Central memory CD4-positive, alpha-beta T cell (primary cell): Measurements from ENCODE around the gene CREG1.
"Not testable (repeated sequence)": the region's sequence is repeated elsewhere in the genome, so short reads cannot be mapped to it uniquely, and the experiment has no call there.

Experiments
- DNase-seq: peaks from one replicate; pipeline ENCODE4 v3.0.0; 2022
- total RNA-seq, 3 experiments: gene quantifications; one replicate each; lab custom pipeline; 2026; lab: John Stamatoyannopoulos, UW

The CREG1 gene
- 12.0 to 18.0 (median 14.2) reads per million in 3 experiments for total RNA-seq

GRCh38 chr1:167553136-167554027, at the start of gene CREG1:
Gene CREG1 (minus strand): TSS chr1:167553762.
- DNase-seq: peak; percentile 84

DNA sequence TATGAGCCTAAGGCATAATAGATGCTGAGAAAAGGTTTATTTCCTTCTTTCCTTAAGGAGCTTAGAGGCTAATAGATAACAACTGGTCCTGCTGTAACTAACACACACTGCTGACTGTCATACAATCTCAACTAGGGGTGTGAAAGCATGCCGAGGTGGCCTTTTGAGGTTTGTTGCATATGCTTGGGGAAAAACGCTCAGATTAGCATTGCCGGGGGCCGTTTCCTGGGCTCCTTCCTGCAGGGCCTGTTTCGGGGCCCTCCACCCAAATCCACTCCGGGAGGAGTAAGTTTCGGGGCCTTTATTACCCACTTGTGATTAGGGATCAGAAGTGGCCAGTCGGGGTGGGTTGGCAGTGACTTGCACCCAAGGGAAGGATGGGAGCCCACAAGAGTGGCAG, 49.3 kb upstream of the CREG1 start:
- no peak for DNase-seq

DNA sequence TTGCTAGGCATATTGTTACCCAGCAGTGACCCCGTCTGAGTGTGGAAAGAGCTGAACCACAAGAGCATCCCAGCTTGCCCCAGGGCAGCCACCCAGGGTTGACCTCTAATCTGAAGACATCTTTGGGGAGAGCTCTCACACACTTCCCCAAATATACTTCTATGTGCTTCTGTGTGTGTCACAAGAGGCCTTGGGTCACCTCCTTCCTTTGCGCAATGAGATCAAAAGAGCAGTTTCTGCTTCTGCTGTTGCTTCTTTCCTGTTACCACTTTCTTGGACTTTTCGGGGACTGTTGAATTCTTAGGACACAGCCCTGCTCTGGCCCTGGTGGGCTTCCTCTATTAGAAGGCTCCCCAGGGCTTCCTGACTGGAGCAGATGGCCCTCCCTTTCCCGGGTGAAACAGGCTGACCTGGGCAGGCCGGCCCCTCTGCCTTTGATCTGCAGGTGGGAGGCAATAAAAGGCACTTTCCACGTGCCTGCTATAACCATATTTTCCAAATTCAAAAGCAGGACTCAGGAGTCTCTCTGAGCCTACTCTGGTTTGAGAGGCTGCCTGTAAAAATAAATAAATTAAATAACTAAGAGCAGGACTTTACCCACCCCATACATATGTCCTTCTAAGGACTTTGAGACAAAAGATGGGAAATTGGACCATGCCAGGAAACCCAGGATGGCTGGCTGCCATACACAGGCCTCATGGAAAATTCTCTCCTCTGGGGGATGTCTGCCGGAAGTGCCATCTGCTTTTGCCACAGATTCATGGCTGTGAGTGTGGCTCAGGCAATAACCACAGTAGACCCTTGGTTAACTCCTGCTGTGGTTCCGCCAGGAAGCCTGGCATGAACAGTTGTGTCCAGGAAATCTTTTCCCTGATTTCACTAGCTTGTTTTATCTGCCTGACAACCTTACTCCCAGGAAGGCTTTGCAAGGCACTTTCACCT, 48.2 kb upstream of the CREG1 start:
- no peak for DNase-seq

GRCh38 chr1:167599957-167600581, 46.5 kb upstream of the CREG1 start:
- DNase-seq: peak; percentile 67

GRCh38 chr1:167594822-167595221, 41.3 kb upstream of the CREG1 start:
- DNase-seq: no peak

DNA sequence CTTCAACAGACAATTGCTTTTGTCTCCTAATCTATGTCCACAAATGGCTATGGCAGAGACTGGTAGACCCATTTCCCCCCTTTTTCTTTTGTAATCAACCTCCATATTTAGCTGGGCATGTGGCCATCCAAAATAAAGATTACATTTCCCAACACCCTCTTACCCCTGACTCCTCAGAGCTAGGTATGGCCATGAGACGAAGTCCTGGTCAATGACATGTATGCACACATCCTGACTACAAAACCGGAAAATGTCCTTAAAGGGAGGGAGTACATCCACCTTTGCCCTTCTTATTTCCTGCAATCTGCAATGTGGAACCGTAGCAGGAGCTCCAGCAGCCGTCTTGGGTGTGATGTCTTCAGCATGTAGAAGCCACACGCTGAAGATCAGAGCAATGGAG, 40.3 kb upstream of the CREG1 start:
- no peak for DNase-seq

- no peak for DNase-seq
Measured at GRCh38 chr1:167592475-167592874, 38.9 kb upstream of the CREG1 start.

DNA sequence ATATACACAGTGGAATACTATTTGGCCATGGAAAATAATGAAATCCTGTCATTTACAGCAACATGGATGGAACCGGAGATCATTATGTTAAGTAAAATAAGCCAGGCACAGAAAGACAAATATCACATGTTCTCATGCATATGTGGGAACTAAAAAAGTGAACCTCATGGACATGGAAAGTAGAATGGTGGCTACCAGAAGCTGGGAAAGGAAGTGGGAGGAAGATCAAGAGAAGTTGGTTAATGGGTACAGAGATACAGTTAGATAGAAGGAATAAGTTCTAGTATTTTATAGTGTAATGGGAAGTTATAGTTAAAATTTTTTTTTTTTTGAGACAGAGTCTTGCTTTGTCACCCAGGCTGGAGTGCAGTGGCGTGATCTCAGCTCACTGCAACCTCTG, 34.8 kb upstream of the CREG1 start:
- DNase-seq: no peak

GRCh38 chr1:167587872-167588271, 34.3 kb upstream of the CREG1 start:
- DNase-seq: no peak

DNA sequence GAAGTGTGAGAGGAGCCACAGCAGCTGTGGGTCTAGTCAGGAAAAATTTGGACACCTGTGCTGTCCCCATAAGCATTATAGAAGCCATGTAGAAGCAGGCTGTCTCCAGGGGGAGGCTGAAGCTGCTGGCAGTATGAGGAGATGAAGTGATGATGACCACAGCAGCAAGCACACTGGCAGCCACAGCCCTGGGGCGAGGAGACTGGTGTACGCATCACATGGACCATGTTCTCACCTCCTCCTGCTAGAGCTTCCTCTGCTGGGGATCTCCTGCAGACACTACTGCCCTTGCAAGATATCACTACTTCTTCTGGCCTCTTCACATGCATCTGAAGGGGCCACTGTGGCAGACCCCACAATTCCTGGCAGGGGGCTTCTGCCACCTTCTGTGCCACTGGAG, 33.8 kb upstream of the CREG1 start:
- no peak for DNase-seq

- DNase-seq: no peak
Measured at GRCh38 chr1:167584581-167584980, 31.0 kb upstream of the CREG1 start.

DNA sequence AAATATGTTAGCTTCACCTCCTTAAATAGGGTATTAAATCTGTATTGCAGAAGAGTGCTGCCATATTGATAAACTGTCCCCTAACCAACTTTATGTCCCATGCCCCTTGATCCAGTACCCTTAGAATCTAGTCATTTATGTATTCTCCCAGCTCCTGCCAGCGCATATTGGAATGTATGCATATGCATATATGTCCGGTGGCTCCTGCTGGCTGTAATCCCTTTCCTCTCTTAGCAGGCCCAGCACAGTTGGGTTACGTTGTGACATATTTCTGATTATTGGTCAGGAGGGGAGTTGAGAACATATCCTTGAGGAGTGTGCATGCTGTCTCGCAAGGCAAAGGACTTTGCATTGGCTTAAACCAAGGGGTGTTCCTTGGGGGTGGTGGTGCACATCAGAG, 29.2 kb upstream of the CREG1 start:
- DNase-seq: no peak

DNA sequence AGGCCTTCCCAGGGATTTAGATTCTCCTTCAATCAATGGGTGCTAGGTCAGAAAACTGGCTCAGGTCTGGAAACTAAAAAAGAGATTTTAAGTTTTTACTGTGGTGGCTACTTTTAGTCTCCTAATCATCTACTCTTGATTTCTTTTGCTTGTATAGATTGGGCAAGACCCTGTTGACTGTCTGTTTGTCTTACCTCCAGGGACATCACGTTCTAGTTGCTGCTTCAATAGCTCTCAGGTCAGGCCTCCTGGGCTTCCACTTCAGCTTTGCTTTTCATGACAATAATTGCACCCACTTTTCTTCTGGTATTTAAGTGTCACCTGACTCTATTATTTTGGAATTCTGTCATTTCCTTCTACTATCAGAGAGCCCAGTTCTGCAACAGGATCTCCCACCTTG, 28.5 kb upstream of the CREG1 start:
- no peak for DNase-seq

GRCh38 chr1:167579986-167580385, 26.4 kb upstream of the CREG1 start:
- DNase-seq: no peak

- DNase-seq: no peak
Measured at GRCh38 chr1:167578939-167579521, 25.5 kb upstream of the CREG1 start.

GRCh38 chr1:167575649-167576048, 22.1 kb upstream of the CREG1 start:
- DNase-seq: no peak

GRCh38 chr1:167573035-167573434, 19.5 kb upstream of the CREG1 start:
- DNase-seq: no peak

GRCh38 chr1:167570712-167571111, 17.1 kb upstream of the CREG1 start:
- not testable (repeated sequence) for DNase-seq

DNA sequence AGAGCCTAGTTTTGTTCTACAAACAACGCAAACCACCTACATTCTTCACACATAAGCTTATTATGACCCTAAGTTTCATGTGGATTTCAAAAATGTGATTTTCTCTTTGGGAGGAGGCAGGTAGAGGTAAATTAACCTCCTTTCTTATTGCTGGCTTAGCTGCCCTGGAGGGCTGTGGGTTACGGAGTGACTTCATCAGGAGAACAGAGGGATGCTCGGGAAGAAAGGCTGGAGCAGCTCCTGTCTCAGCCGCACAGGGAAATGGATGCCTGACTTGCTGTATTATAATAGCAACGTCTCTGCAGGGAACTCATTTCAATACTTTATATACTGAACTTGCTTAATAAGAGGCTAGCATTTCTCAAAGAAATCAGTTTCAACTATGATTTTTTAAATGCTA, 14.1 kb upstream of the CREG1 start:
- DNase-seq: no peak

- no peak for DNase-seq
Measured at GRCh38 chr1:167566766-167567165, 13.2 kb upstream of the CREG1 start.

GRCh38 chr1:167565922-167566321, 12.4 kb upstream of the CREG1 start:
- DNase-seq: no peak

DNA sequence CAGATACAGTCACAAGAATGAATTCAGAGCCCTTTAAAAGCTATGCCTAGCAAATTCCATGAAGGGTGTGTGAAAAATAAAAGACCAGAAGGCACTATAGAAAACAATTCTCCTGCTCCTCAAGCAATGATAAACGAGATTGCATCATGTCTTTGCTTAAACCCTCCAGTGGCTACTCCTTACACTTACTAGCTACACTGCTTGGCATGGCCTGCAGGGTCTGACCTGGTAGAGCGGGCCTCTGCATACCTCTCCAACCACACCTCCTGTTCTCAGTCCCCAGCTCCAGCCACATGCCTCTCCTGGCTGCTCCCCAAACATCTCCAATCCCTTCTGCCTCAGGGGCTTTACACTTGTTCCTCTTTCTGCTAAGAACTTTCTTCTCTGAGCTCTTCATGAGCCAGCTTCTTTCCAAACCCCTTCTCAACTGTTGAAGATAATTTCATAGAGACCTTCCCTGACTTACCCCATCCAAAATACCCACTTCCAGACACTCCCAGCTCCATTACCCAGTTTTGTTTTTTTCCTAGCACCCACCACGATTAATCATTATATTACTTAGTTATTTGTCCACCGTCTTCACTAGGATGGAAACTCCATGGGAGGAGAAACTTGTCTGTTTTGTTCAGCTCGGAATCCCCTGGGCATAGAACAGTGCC, 11.2 kb upstream of the CREG1 start:
- no peak for DNase-seq
